ENCODE results near the gene KMT2C. TPM values are rescaled to one million over a fixed set of nuclear protein-coding genes. Genes with fewer than 3 reads are reported as not detected.
"Not testable (repeated sequence)": the region's sequence is repeated elsewhere in the genome, so short reads cannot be mapped to it uniquely, and the experiment has no call there.

KMT2C gene
- total and polyA plus RNA-seq, 2 experiments from 2014 or later, result 7.2 to 14.2 TPM

DNA sequence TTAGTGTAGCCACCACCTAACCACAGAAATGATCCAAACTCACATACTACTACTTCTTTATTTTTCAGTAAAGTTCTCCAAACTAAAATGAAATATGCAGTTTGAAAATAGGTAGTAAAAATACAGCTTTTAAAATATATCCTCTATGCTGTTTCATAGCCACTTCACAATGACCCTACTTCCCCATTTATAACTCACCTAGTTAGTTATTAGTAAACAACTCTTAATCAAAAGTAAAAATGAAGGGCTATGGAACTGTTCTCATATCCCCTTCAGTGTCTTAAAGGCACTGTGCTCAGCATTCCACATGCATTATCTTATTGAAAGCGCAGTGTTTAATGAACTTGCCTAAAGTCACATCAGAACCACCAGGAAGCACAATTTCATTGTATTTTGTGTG is 43.5 kb downstream of the KMT2C start:
- in situ Hi-C loops (cut with MboI), result no loop called here
- no peak for DNase-seq
- Histone ChIP-seq H3F3A (ENCODE audit: insufficient read depth) (no peaks in the 10 kb centered on the region), H3K4me3 (no peak overlapping the region), H3K9me3 (ENCODE audit: low read depth) (no peaks in the 10 kb centered on the region), H4K20me1 (ENCODE audit: insufficient read depth) (peaks cover 6% of the 10 kb centered on the region; the same call in 1 of the 2 replicates), H3K4me1 (ENCODE audit: insufficient read depth) (no peaks in the 10 kb centered on the region), H3K9ac (no peak overlapping the region), H2AFZ (no peak overlapping the region), H3K9me2 (ENCODE audit: insufficient read depth) (no peaks in the 10 kb centered on the region), H3K36me3 (ENCODE audit: low read depth) (no peaks in the 10 kb centered on the region), H3K79me2 (ENCODE audit: insufficient read depth) (peaks cover 100% of the 10 kb centered on the region), H3K4me2 (ENCODE audit: unreplicated experiment) (no peak overlapping the region), H3K27ac (no peak overlapping the region), H3K27me3 (replicated peaks; ENCODE audit: insufficient read depth) (no peaks in the 10 kb centered on the region)
- TF ChIP-seq EZH2 (IDR thresholded peaks at IDR 0.05; ENCODE audit: insufficient read depth, poor library complexity, severe bottlenecking), result no peak
- no peak for TF ChIP-seq EZH2phosphoT487 (IDR thresholded peaks at IDR 0.05; ENCODE audit: insufficient read depth, low read depth)
- 91 to 94% methylated on average over 1 of the region's 1 CpG for WGBS, 2 experiments (ENCODE audit: low coverage in 1 of 2, low lambda C conversion rate in 2 of 2, missing lambda C conversion rate in 2 of 2)

DNA sequence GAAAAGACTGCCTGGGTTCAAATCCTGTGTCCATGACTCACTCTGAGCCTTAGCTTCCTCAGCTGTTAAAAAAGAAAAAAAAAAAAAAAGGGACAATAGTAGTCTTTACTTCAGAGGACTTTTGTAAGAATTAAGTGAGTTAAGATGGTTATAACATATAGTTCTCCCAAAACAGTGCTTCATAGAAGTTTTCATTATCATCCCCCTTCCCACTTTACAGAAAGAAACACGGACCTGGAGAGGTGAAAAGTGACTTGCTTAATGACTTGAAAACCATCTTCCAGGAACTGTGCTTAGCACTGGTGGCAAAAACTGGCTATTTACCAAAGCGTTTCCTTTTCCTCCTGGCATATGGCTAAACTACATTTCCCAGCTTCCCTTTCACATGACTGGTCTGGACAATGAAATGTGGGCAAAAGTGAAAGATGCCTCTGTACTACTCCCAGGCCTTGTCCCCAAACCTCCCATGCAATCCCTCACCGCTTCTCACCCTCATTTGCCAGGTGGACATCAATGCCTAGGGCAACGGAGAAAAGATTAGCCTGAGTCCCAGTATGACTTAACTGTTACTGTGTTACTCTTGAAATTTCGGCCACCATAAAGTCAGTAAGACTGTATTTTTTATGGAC is 49.6 kb downstream of the KMT2C start:
- Histone ChIP-seq H3K79me2 (ENCODE audit: insufficient read depth) (peaks cover 95% of the 10 kb centered on the region), H3K4me1 (ENCODE audit: insufficient read depth) (peaks cover 31% of the 10 kb centered on the region)
- H3K27me3 ChIP-seq (replicated peaks; ENCODE audit: insufficient read depth); H3F3A ChIP-seq (ENCODE audit: insufficient read depth); H3K4me2 ChIP-seq (ENCODE audit: unreplicated experiment); DNase-seq; H3K9ac ChIP-seq; H2AFZ ChIP-seq; H3K9me3 ChIP-seq (ENCODE audit: low read depth); in situ Hi-C loops (cut with MboI); H3K9me2 ChIP-seq (ENCODE audit: insufficient read depth); H3K4me3 ChIP-seq; H3K36me3 ChIP-seq (ENCODE audit: low read depth); H3K27ac ChIP-seq; H4K20me1 ChIP-seq (ENCODE audit: insufficient read depth): not testable (repeated sequence)
- WGBS, 2 experiments (ENCODE audit: low coverage in 1 of 2, low lambda C conversion rate in 2 of 2, missing lambda C conversion rate in 2 of 2), result 27 to 28% methylated on average over 5 of the region's 5 CpGs

DNA sequence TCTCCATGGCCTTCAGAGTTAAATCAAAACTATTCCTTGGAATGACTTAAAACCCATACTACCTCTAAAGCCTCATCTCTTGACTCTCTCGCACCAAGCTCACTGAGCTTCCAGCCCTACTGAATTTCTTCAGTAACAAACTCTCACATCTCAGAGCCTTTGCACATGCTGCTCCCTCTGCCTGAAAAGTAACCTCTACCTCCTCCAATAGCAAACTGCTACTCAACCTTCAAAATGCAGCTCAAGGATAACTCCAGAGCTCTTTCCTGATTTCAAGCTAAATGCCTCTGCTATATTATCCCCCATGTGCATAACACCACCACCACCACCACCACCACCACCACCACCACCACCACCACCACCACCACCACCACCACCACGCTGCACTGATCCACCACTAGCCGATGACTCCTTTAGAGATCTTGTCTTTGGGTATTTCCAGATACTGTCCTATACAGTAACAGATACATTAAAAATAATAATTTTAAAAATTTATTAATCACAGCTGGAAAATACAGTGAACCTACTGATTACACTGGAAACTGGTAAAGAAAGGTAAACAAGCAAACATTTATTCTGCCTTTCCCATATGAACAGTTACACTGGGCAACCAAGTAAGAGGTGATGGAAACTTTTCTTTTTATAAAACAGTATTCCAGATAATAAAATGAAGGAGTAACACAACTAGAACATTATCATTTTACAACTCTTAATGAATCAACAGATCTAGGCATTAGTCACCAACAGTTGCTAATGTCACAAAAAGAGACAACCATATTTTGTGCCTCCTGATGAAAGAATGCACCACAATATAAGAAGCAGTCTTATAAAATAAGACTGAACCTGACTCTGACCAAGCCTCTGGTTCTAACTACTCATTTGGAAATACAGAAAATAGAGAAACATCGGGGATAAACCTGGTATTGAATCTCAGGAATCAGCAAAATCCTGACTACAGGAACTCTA is 51.3 kb downstream of the KMT2C start:
- H3K4me2 ChIP-seq (ENCODE audit: unreplicated experiment), result peak overlapping the region; percentile 44
- H3K4me3 ChIP-seq; H3K9ac ChIP-seq; in situ Hi-C loops (cut with MboI); H4K20me1 ChIP-seq (ENCODE audit: insufficient read depth); H3K27me3 ChIP-seq (replicated peaks; ENCODE audit: insufficient read depth); DNase-seq; H2AFZ ChIP-seq; H3K9me3 ChIP-seq (ENCODE audit: low read depth); H3K9me2 ChIP-seq (ENCODE audit: insufficient read depth); H3K36me3 ChIP-seq (ENCODE audit: low read depth); H3F3A ChIP-seq (ENCODE audit: insufficient read depth): not testable (repeated sequence)
- WGBS, 2 experiments (ENCODE audit: low coverage in 1 of 2, low lambda C conversion rate in 2 of 2, missing lambda C conversion rate in 2 of 2), result 57 to 61% methylated on average over 4 of the region's 4 CpGs
- peaks cover 95% of the 10 kb centered on the region for H3K79me2 ChIP-seq (ENCODE audit: insufficient read depth)
- 0 out of 2 replicates have a peak overlapping the region, but pooled peaks have one; percentile 13 for H3K27ac ChIP-seq
- peaks cover 34% of the 10 kb centered on the region for H3K4me1 ChIP-seq (ENCODE audit: insufficient read depth)

DNA sequence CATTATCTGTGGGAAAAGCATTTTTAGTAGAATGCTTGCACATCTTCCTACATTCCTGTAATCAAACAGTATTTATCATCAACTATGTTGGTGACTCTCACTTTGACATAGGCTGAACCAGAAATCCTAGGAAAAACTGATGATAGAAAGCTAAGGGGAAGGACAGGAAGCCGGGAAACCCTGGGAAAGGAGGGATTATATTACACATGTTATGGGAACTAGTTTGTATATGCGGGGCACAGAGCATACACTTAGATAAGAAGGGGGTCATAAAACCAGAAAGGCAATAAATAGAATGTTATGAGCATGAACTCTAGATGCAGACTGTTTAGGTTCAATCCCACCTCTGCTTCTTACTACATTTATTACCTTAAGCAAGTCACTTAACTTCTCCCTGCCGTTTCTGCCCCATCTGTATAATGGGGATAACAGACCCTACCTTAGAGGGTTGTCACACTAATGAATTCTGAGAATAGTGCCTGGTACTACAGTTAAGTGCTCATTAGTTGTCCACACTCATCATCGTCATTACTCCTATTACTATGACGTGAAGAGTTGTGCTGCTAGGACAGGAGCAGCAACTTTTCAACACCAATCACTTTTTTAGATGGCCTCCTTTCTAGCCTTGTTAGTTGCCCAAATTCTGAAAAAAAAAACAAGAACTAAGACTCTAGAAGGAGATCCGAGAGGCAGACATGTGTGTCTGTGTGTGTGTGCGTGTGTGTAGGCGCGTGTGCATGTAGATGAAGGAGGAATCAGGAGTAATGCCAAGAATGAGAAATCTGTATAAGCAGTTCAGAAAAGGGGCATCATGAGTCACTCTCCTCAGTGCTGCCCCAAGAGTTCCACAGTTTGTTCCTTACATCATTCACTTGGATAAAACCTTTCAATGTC is 52.2 kb downstream of the KMT2C start:
- Histone ChIP-seq H3K9me3 (ENCODE audit: low read depth) (no peaks in the 10 kb centered on the region), H3F3A (ENCODE audit: insufficient read depth) (peaks cover 6% of the 10 kb centered on the region; the same call in 1 of the 2 replicates), H3K9me2 (ENCODE audit: insufficient read depth) (no peaks in the 10 kb centered on the region), H3K79me2 (ENCODE audit: insufficient read depth) (peaks cover 95% of the 10 kb centered on the region), H3K4me3 (no peak overlapping the region), H3K36me3 (ENCODE audit: low read depth) (no peaks in the 10 kb centered on the region), H3K4me1 (ENCODE audit: insufficient read depth) (peaks cover 34% of the 10 kb centered on the region), H2AFZ (no peak overlapping the region), H3K9ac (no peak overlapping the region), H4K20me1 (ENCODE audit: insufficient read depth) (no peaks in the 10 kb centered on the region; the same call in 1 of the 2 replicates), H3K4me2 (ENCODE audit: unreplicated experiment) (peak overlapping the region; percentile 44), H3K27me3 (replicated peaks; ENCODE audit: insufficient read depth) (no peaks in the 10 kb centered on the region), H3K27ac (peak overlapping the region; percentile 48)
- TF ChIP-seq EZH2 (IDR thresholded peaks at IDR 0.05; ENCODE audit: insufficient read depth, poor library complexity, severe bottlenecking), result no peak
- TF ChIP-seq EZH2phosphoT487 (IDR thresholded peaks at IDR 0.05; ENCODE audit: insufficient read depth, low read depth), result no peak
- WGBS, 2 experiments (ENCODE audit: low coverage in 1 of 2, low lambda C conversion rate in 2 of 2, missing lambda C conversion rate in 2 of 2), result 33 to 41% methylated on average over 9 of the region's 9 CpGs
- in situ Hi-C loops (cut with MboI), result no loop called here
- DNase-seq, result peak; percentile 88
